ENCODE measurements around the gene HSPB1. TPM values are rescaled to one million over a fixed set of nuclear protein-coding genes. Genes with fewer than 3 reads are reported as not detected.

Gene HSPB1
- total and polyA plus RNA-seq, 2 of the 13 experiments (the other 11 are each of a cell fraction or from before 2014, with no cell fraction given): 21.0 to 38.6 TPM

GRCh38 chr7:76302347-76303201 is at the start of gene HSPB1 (continued):
- TF ChIP-seq ZNF17 (CRISPR knock-in tag; IDR thresholded peaks at IDR 0.05): no peak
- TF ChIP-seq ZNF629 (CRISPR knock-in tag; conservative IDR thresholded peaks at IDR 0.05): no peak
- TF ChIP-seq SMARCC2 (IDR thresholded peaks at IDR 0.05): no peak
- TF ChIP-seq KMT2A (CRISPR knock-in tag; IDR thresholded peaks at IDR 0.05): no peak
- peak; percentile 79; the same call in 1 of the 2 replicates for TF ChIP-seq DRAP1 (CRISPR knock-in tag; IDR thresholded peaks at IDR 0.05)
- no peak for TF ChIP-seq THRA (CRISPR knock-in tag; IDR thresholded peaks at IDR 0.05; ENCODE audit: borderline replicate concordance)
- peak; percentile 56 for TF ChIP-seq ZNF501 (CRISPR knock-in tag; IDR thresholded peaks at IDR 0.05)
- no peak for TF ChIP-seq ZNF382 (CRISPR knock-in tag; IDR thresholded peaks at IDR 0.05; ENCODE audit: borderline replicate concordance)
- TF ChIP-seq ZFY (CRISPR knock-in tag; IDR thresholded peaks at IDR 0.05): peak; percentile 61
- no peak for TF ChIP-seq ZFP36L2 (CRISPR knock-in tag; IDR thresholded peaks at IDR 0.05)
- peak in 1 of 2 experiments; percentile 67; a peak in 2 of 4 replicates for TF ChIP-seq POLR2A (IDR thresholded peaks at IDR 0.05; ENCODE audit: insufficient read depth in 1 of 2, low read depth in 2 of 2, low read length in 2 of 2)
- 0 out of 2 replicates have a peak, but pooled peaks have one; percentile 40 for TF ChIP-seq ZNF749 (CRISPR knock-in tag; IDR thresholded peaks at IDR 0.05; ENCODE audit: borderline replicate concordance)
- TF ChIP-seq PHF21A (CRISPR knock-in tag; IDR thresholded peaks at IDR 0.05): peak; percentile 72; the same call in 1 of the 2 replicates
- peak; percentile 71; the same call in 1 of the 2 replicates for TF ChIP-seq ZNF619 (CRISPR knock-in tag; IDR thresholded peaks at IDR 0.05)
- TF ChIP-seq ATF4 (CRISPR knock-in tag; IDR thresholded peaks at IDR 0.05): 0 out of 4 replicates have a peak, but pooled peaks of 1 of the 2 experiments have one; percentile 11
- TF ChIP-seq JUND (CRISPR knock-in tag; IDR thresholded peaks at IDR 0.05): peak; percentile 28; the same call in 1 of the 2 replicates
- peak; percentile 75; the same call in 1 of the 2 replicates for TF ChIP-seq PATZ1 (CRISPR knock-in tag; IDR thresholded peaks at IDR 0.05)
- TF ChIP-seq ZNF530 (CRISPR knock-in tag; IDR thresholded peaks at IDR 0.05; ENCODE audit: low read depth): no peak
- peak; percentile 16; the same call in 1 of the 2 replicates for TF ChIP-seq ZKSCAN5 (CRISPR knock-in tag; IDR thresholded peaks at IDR 0.05)
- TF ChIP-seq U2AF1 (optimal IDR thresholded peaks at IDR 0.05; ENCODE audit: low read depth, low read length): no peak
- TF ChIP-seq CEBPZ (IDR thresholded peaks at IDR 0.05; ENCODE audit: low read length): no peak
- TF ChIP-seq ZFP90 (CRISPR knock-in tag; IDR thresholded peaks at IDR 0.05; ENCODE audit: borderline replicate concordance): no peak

All from HepG2 (cell line).